Activated CD4-positive, CD25-positive, alpha-beta regulatory T cell treated with anti-CD3 and anti-CD28 coated beads, Interleukin-2, amount 50 U/mL, for 72 hours (primary cell): ENCODE results near the gene SIRPB2.
"Not testable (repeated sequence)": the region's sequence is repeated elsewhere in the genome, so short reads cannot be mapped to it uniquely, and the experiment has no call there.

Source experiments
- DNase-seq: peaks from one replicate; pipeline ENCODE4 v3.0.0; 2021

Gene SIRPB2

GRCh38 chr20:1499528-1500420, 8.6 kb upstream of the SIRPB2 start:
- DNase-seq, result no peak

- not testable (repeated sequence) for DNase-seq
These were observed 6.2 kb upstream of the SIRPB2 start for GRCh38 chr20:1497371-1497770.

GRCh38 chr20:1496930-1497329, 5.7 kb upstream of the SIRPB2 start:
- DNase-seq, result no peak

- DNase-seq, result no peak
These were observed 3.2 kb upstream of the SIRPB2 start for GRCh38 chr20:1494436-1494835.

- DNase-seq, result no peak
These were observed 2.3 kb upstream of the SIRPB2 start for GRCh38 chr20:1493536-1493935.

- DNase-seq, result no peak
These were observed 831 bp upstream of the SIRPB2 start for GRCh38 chr20:1491860-1492642.

GRCh38 chr20:1490643-1491195, 501 bp downstream of the SIRPB2 start:
- no peak for DNase-seq

GRCh38 chr20:1489764-1490436, 1.3 kb downstream of the SIRPB2 start:
- no peak for DNase-seq

GRCh38 chr20:1489325-1489724, 1.9 kb downstream of the SIRPB2 start:
- no peak for DNase-seq

- no peak for DNase-seq
These were observed 4.7 kb downstream of the SIRPB2 start for GRCh38 chr20:1486566-1486965.

GRCh38 chr20:1484438-1485116, 6.6 kb downstream of the SIRPB2 start:
- DNase-seq, result no peak

GRCh38 chr20:1479831-1480595, 11.2 kb downstream of the SIRPB2 start:
- no peak for DNase-seq

GRCh38 chr20:1478566-1478965, 12.7 kb downstream of the SIRPB2 start:
- DNase-seq, result no peak

GRCh38 chr20:1477896-1478490, 13.2 kb downstream of the SIRPB2 start:
- DNase-seq, result no peak

GRCh38 chr20:1474817-1475603, 16.2 kb downstream of the SIRPB2 start:
- DNase-seq, result no peak

GRCh38 chr20:1474325-1474724, 16.9 kb downstream of the SIRPB2 start:
- no peak for DNase-seq

- DNase-seq, result no peak
These were observed 17.7 kb downstream of the SIRPB2 start for GRCh38 chr20:1473246-1474220.

- DNase-seq, result no peak
These were observed 18.5 kb downstream of the SIRPB2 start for GRCh38 chr20:1472556-1473245.

- DNase-seq, result no peak
These were observed 20.0 kb downstream of the SIRPB2 start for GRCh38 chr20:1471242-1471641.
